Smooth muscle cell of the coronary artery (primary cell): ENCODE results near the gene PSMD2. TPM values are rescaled to one million over a fixed set of nuclear protein-coding genes. Genes with fewer than 3 reads are reported as not detected.

Experiments used
- total RNA-seq: library from RNA; depleted of rRNA; stranded (reverse); fragments of >200 nt; gene quantifications from 2 replicates; pipeline ENCODE4 v1.2.3, GENCODE V29; 2014; ENCODE audit warnings: low replicate concordance

PSMD2 gene
- 574 and 714 TPM in 2 replicates for total RNA-seq

GRCh38 chr3:184298759-184299487 is at the start of gene PSMD2:
PSMD2 (plus strand) TSS chr3:184299241; CDS start chr3:184299267, 26 bp downstream.

GRCh38 chr3:184249412-184250166 is 49.5 kb upstream of the PSMD2 start, which contains the start of gene EEF1AKMT4:
EEF1AKMT4 (plus strand) TSS chr3:184249672; CDS start chr3:184249695, 23 bp downstream.

GRCh38 chr3:184261270-184261853 is 37.7 kb upstream of the PSMD2 start, which contains the start of gene CAMK2N2:
CAMK2N2 (minus strand) TSS chr3:184261553; CDS start chr3:184261285, 268 bp downstream.

GRCh38 chr3:184275961-184276910 is 22.8 kb upstream of the PSMD2 start, which contains the start of gene ECE2:
ECE2 (plus strand) TSS chr3:184276022; CDS start chr3:184276154, 132 bp downstream.

GRCh38 chr3:184314363-184314699 is 15.3 kb downstream of the PSMD2 start, which contains the start of gene EIF4G1:
EIF4G1 (plus strand) TSS chr3:184314606; CDS start chr3:184315797, 1,191 bp downstream.

GRCh38 chr3:184337399-184337714 is 38.3 kb downstream of the PSMD2 start, which contains the start of gene FAM131A:
FAM131A (plus strand) TSS chr3:184337600; CDS start chr3:184337631, 31 bp downstream.

Other genes starting within 250 kb of the PSMD2 start
- not detected in 2 replicates for gene HTR3C, start 246.2 kb upstream of the PSMD2 start, total RNA-seq
- gene HTR3E, start 202.2 kb upstream of the PSMD2 start, total RNA-seq = not detected in 2 replicates
- gene EIF2B5, start 163.9 kb upstream of the PSMD2 start, total RNA-seq = 31.4 and 35.0 TPM in 2 replicates
- gene DVL3, start 143.9 kb upstream of the PSMD2 start, total RNA-seq = 35.6 and 48.4 TPM in 2 replicates
- 739 and 849 TPM in 2 replicates for gene AP2M1, start 124.4 kb upstream of the PSMD2 start, total RNA-seq
- gene ABCF3, start 113.0 kb upstream of the PSMD2 start, total RNA-seq = 51.6 and 85.5 TPM in 2 replicates
- gene VWA5B2, start 69.7 kb upstream of the PSMD2 start, total RNA-seq = 1.3 TPM in 1 of 2 replicates, not detected in the other
- 23.9 and 32.4 TPM in 2 replicates for gene ALG3, start 50.3 kb upstream of the PSMD2 start, total RNA-seq
- gene EEF1AKMT4, start 49.6 kb upstream of the PSMD2 start, total RNA-seq = 1.6 and 4.3 TPM in 2 replicates
- 0.12 and 0.23 TPM in 2 replicates for gene CAMK2N2, start 37.7 kb upstream of the PSMD2 start, total RNA-seq
- not detected in 2 replicates for gene ECE2, start 23.2 kb upstream of the PSMD2 start, total RNA-seq
- 280 and 290 TPM in 2 replicates for gene EIF4G1, start 15.4 kb downstream of the PSMD2 start, total RNA-seq
- 15.0 and 16.9 TPM in 2 replicates for gene FAM131A, start 38.4 kb downstream of the PSMD2 start, total RNA-seq
- gene CLCN2, start 62.4 kb downstream of the PSMD2 start, total RNA-seq = 1.7 and 3.5 TPM in 2 replicates
- 75.2 and 83.0 TPM in 2 replicates for gene POLR2H, start 62.5 kb downstream of the PSMD2 start, total RNA-seq
- 0.12 TPM in 1 of 2 replicates, not detected in the other for gene THPO, start 79.0 kb downstream of the PSMD2 start, total RNA-seq
- gene CHRD, start 80.8 kb downstream of the PSMD2 start, total RNA-seq = 0.08 and 1.4 TPM in 2 replicates